GM12873 (cell line): ENCODE results near the gene PDE11A.

ENCODE experiments used
- CTCF ChIP-seq: IDR thresholded peaks from 2 replicates; pipeline ENCODE4 v1.5.1; 2012; ENCODE audit warnings: low read depth, mild to moderate bottlenecking, moderate library complexity, low read length, control low read depth; ENCODE audit not compliant: insufficient read depth; ENCODE audit errors: missing control alignments

PDE11A gene

GRCh38 chr2:178093471-178093870 is 20.9 kb upstream of the PDE11A start:
- TF ChIP-seq CTCF = no peak

- no peak for TF ChIP-seq CTCF
These were observed 16.2 kb upstream of the PDE11A start for GRCh38 chr2:178088774-178089270.

GRCh38 chr2:178084273-178084672 is 11.7 kb upstream of the PDE11A start:
- no peak for TF ChIP-seq CTCF

DNA sequence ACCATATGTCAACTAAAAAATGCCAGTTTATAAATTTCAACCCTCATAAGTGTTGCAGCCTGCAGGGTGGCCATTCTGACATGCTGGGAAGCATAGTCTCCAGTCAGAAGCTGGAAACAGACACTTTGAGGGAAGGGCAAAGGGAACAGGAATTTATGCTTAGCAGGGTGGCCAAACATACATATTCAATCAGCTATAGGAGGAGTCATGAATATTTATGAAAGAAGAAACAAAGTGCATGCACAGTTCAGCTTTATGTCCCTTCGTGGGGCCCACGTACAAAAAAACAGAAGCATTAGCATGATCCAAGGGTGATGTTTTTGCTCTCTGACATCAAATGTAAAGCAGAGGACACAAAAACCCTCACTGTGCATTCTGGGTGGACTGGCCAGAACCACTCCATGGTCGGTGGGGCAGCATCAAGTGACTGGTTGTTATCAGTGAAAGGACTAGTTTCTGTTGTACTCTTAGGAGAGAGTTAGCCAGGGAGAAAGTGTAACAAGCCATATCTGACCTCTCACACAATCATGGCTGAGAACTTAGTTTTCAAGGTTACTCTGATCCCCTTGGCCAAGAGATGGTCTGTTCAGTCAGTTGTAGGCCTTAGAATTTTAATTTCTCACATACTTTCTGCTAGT is 9.9 kb upstream of the PDE11A start:
- no peak for TF ChIP-seq CTCF

- no peak for TF ChIP-seq CTCF
These were observed 3.6 kb upstream of the PDE11A start for GRCh38 chr2:178076130-178076529.

GRCh38 chr2:178075006-178075326 is 2.4 kb upstream of the PDE11A start:
- no peak for TF ChIP-seq CTCF

- TF ChIP-seq CTCF = no peak
These were observed 1.8 kb upstream of the PDE11A start for GRCh38 chr2:178074123-178075005.
